OCI-LY1 (cell line): Measurements from ENCODE around the gene SPDYE2.
"Not testable (repeated sequence)": the region's sequence is repeated elsewhere in the genome, so short reads cannot be mapped to it uniquely, and the experiment has no call there.

ENCODE experiments used
- CTCF ChIP-seq: fragments of 200-600 bp; sonication (generic), shearing (Covaris generic); IDR thresholded peaks from 2 replicates; pipeline ENCODE4 v1.5.1; 2017; ENCODE audit warnings: mild to moderate bottlenecking, antibody characterized with exemption, low read length, moderate library complexity, mixed read lengths
- EZH2 ChIP-seq: fragments of 200-600 bp; sonication (generic), shearing (Covaris generic); IDR thresholded peaks from 2 replicates; pipeline ENCODE4 v1.8.0; 2017; ENCODE audit warnings: borderline replicate concordance, mixed run types, mild to moderate bottlenecking, antibody characterized with exemption, low read length, moderate library complexity, mixed read lengths

- not testable (repeated sequence) for TF ChIP-seq EZH2, CTCF
Observed at GRCh38 chr7:102544372-102544771, 6.7 kb upstream of the SPDYE2 start.
